Measurements from ENCODE around the gene MGAT5B. TPM values are rescaled to one million over a fixed set of nuclear protein-coding genes. Genes with fewer than 3 reads are reported as not detected.

MGAT5B gene
- total RNA-seq, 6 experiments from 2014 or later = 1.5 to 2.3 (median 1.8) TPM

DNA sequence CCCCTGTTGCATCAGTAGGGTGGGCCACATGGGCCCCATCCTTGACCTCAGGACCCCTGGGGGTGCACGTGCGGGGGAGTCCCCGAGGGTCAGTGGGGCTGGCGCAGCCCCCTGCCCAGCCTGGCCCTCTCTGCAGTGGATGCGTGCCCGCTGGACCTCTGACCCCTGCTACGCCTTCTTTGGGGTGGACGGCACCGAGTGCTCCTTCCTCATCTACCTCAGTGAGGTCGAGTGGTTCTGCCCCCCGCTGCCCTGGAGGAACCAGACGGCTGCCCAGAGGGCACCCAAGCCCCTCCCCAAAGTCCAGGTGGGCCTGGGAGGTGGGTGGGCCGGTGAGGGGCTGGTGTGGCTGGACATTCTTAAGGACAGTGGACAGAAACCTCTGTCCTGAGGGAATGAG, 35.9 kb downstream of the MGAT5B start:
- no peak for TF ChIP-seq CTCF (IDR thresholded peaks at IDR 0.05)
- H3K4me1 Mint-ChIP-seq (ENCODE audit: low read depth) = no peaks in the 10 kb centered on the region
- H3K36me3 Mint-ChIP-seq (ENCODE audit: low read depth) = peaks cover 6% of the 10 kb centered on the region; the same call in 1 of the 2 replicates
- no peaks in the 10 kb centered on the region for H3K9me3 Mint-ChIP-seq
- no peak overlapping the region for H3K4me3 Mint-ChIP-seq
- DNase-seq = no peak
- H3K27me3 Mint-ChIP-seq (ENCODE audit: insufficient read depth) = peaks cover 14% of the 10 kb centered on the region
- H3K27ac Mint-ChIP-seq = no peak overlapping the region

DNA sequence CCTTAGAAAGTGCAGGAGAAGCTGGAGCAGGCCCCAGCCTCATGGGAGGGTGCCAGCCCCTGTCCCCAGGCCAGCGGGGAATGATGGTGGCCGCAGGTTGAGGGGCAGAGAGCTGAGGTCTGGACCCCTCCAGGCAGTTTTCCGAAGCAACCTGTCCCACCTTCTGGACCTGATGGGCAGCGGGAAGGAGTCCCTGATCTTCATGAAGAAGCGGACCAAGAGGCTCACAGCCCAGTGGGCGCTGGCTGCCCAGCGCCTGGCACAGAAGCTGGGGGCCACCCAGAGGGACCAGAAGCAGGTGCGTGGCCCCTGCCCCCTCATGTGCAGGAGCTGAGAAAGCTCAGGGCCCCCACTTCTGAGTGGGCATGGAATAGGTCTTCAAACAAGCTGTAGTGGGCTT, 36.8 kb downstream of the MGAT5B start:
- H3K27me3 Mint-ChIP-seq (ENCODE audit: insufficient read depth) = peaks cover 17% of the 10 kb centered on the region
- no peaks in the 10 kb centered on the region for H3K9me3 Mint-ChIP-seq
- H3K27ac Mint-ChIP-seq = no peak overlapping the region
- DNase-seq = no peak
- no peak overlapping the region for H3K4me3 Mint-ChIP-seq
- no peak for TF ChIP-seq CTCF (IDR thresholded peaks at IDR 0.05)
- H3K36me3 Mint-ChIP-seq (ENCODE audit: low read depth) = peaks cover 6% of the 10 kb centered on the region; the same call in 1 of the 2 replicates
- no peaks in the 10 kb centered on the region for H3K4me1 Mint-ChIP-seq (ENCODE audit: low read depth)

- TF ChIP-seq CTCF (IDR thresholded peaks at IDR 0.05) = no peak
- Mint-ChIP-seq H3K27ac (no peak overlapping the region), H3K4me3 (no peak overlapping the region)
These were observed 37.6 kb downstream of the MGAT5B start for GRCh38 chr17:76905836-76906235.

DNA sequence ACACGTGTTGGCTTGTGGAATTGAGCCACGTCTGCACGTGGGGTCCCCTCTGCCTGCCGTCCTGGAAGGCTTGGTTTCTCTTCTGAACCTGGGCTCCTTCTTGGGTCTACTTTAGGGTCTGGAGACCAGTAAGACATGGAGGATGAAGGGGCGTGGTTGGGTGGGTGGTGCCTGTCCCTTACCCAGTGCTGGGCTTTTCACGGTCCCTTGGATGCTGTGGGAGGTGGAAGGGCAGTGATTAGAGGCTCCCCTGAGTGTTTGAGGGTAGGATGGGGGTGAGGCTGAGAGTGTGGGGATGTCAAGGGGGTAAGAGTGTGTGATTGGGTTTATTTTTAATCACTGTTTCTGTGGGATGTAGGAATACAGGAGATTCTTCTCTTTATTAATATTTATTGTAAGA, 38.3 kb downstream of the MGAT5B start:
- Mint-ChIP-seq H3K27me3 (ENCODE audit: insufficient read depth) (peaks cover 15% of the 10 kb centered on the region), H3K9me3 (no peaks in the 10 kb centered on the region), H3K4me3 (no peak overlapping the region), H3K4me1 (ENCODE audit: low read depth) (no peaks in the 10 kb centered on the region), H3K27ac (no peak overlapping the region), H3K36me3 (ENCODE audit: low read depth) (peaks cover 6% of the 10 kb centered on the region; the same call in 1 of the 2 replicates)
- TF ChIP-seq CTCF (IDR thresholded peaks at IDR 0.05) = no peak
- no peak for DNase-seq

More at GRCh38 chr17:76905836-76906235, 37.6 kb downstream of the MGAT5B start:
- no peak for DNase-seq
- Mint-ChIP-seq H3K36me3 (ENCODE audit: low read depth) (peaks cover 6% of the 10 kb centered on the region; the same call in 1 of the 2 replicates), H3K9me3 (no peaks in the 10 kb centered on the region), H3K4me1 (ENCODE audit: low read depth) (no peaks in the 10 kb centered on the region), H3K27me3 (ENCODE audit: insufficient read depth) (peaks cover 18% of the 10 kb centered on the region)

DNA sequence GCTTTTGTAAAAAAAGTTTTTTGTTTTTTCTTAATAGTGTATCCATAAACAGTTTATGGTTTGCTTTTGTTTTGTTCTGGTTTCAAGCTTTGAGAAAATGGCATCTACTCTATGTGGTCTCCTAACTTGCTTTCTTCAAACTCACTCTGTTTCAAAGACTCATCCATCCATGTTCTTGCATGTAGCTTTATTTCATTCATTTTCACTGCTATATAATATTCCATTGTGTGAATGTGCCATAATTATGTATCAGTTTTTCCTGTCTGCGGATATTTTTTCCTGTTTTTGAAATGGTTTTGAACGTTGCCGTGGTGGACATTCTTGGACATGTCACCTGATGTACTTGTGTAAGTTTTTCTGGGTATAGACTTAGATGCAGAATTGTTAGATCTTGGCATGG, 39.1 kb downstream of the MGAT5B start:
- H3K4me3 Mint-ChIP-seq = no peak overlapping the region
- no peak for TF ChIP-seq CTCF (IDR thresholded peaks at IDR 0.05)
- H3K27ac Mint-ChIP-seq = no peak overlapping the region
- no peaks in the 10 kb centered on the region for H3K9me3 Mint-ChIP-seq
- DNase-seq = no peak
- H3K27me3 Mint-ChIP-seq (ENCODE audit: insufficient read depth) = peaks cover 16% of the 10 kb centered on the region
- H3K36me3 Mint-ChIP-seq (ENCODE audit: low read depth) = peaks cover 6% of the 10 kb centered on the region; the same call in 1 of the 2 replicates
- no peaks in the 10 kb centered on the region for H3K4me1 Mint-ChIP-seq (ENCODE audit: low read depth)

All from HFFc6 (cell line).